H1 (cell line): ENCODE results near the gene CD200R1L. TPM values are rescaled to one million over a fixed set of nuclear protein-coding genes. Genes with fewer than 3 reads are reported as not detected.

Source experiments
- SIN3A ChIP-seq, 2 experiments: IDR thresholded peaks in 1 of 2; conservative IDR thresholded peaks in 1 of 2; 2 replicates each; pipeline ENCODE4 v1.6.1; 2011 to 2012; ENCODE audit warnings: low read length in 2 of 2, improper control_type of control experiment in 1 of 2, low read depth in 1 of 2, mild to moderate bottlenecking in 1 of 2
- polyA plus RNA-seq, 7 experiments: library from polyadenylated mRNA; depleted of rRNA in 3 of 7; stranded (reverse) in 5 of 7; unstranded in 2 of 7; fragments of >200 nt in 5 of 7; fragments of 200-250 nt in 2 of 7; gene quantifications; 1 replicate in 5 of 7; 2 replicates in 1 of 7; 4 replicates in 1 of 7; pipeline versions ENCODE4 v1.2.1 to v1.2.3, GENCODE V29; 2011 to 2013; ENCODE audit warnings: missing spikeins in 2 of 7, mixed read lengths in 2 of 7
- total RNA-seq: library from RNA; stranded (reverse); fragmentation: NEBNext Ultra II Directional; extraction: Animal tissue kit (Norgen Biotek cat#: 25700); gene quantifications from 2 replicates; pipeline ENCODE4 v1.2.1, GENCODE V29; 2021

CD200R1L gene
- total and polyA plus RNA-seq, 2 of the 8 experiments (the other 6 are each of a cell fraction or from before 2014, with no cell fraction given) = not detected

DNA sequence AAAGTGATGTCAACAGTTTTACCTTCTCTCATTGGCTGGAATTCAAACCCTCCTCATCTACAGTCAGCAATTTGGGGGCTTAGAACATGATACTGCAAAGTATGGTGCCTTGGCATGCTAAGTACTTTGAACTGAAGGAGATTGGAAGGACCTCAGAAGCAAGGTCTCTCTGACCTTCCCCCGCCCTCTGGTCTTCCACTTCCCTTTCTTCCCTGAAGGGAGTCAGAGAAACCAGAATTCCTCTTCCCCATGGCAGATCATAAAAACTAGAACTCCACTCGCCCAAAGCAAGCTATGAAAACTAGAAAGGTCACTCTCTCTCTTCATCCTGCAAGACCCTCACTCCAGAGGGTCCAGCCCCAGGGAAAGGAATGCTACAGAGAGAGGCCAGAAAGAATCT is 64.2 kb downstream of the CD200R1L start (continued):
- no peak for TF ChIP-seq SIN3A (conservative IDR thresholded peaks at IDR 0.05 in 1 of 2, IDR thresholded peaks at IDR 0.05 in 1 of 2; ENCODE audit: low read depth in 1 of 2, low read length in 2 of 2)
